Central memory CD4-positive, alpha-beta T cell (primary cell): Measurements from ENCODE around the gene HOXC13.

Source experiments
- DNase-seq: peaks from one replicate; pipeline ENCODE4 v3.0.0; 2022

HOXC13 gene

DNA sequence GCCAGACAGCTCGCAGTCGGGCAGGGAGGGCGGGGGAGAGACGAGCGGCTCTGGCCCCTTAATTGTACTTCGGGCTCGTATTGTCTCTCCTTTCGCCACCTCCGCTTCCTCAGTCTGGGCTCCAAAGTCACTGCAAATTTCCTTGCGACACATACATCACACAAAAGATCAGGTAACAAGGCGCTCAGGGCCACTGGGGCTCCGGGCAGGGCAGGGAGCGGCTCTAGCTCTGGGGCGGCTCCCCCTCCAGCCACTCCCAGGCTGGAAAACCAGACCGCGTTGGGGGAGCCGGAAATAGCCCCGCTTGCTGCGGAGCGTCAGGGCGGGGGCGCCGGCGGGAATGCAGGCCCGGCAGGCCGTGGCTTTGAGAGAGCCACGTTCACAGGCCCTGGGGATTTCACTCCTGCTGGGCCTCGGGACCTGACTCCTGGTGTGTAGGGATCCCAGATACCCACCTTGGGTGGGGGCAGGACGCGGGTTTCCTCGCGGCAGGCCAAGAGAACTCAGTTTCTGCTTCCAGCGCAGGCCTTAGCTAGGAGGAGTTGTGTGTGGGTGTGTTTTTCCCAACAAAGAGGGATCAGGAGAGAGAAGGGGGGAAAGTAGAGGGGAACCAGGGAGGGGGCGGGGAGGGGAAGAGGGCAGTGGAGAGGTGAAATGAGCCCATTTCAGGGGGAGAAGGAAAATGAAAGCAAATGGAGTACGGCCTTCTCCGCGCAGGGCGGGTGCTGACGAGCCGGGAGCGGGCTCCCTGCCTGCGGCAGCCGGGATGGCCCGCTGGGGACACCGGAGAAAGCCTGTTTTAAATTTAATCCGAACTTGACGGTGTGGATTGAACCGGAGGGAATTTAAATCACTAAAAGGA is 57.0 kb downstream of the HOXC13 start:
- DNase-seq = no peak
